Dedifferentiated amniotic fluid mesenchymal stem cell (primary cell): ENCODE results near the gene ACOT9.
A peak's percentile ranks its signal among the peaks of the same experiment; 100 is the strongest.
"Not testable (repeated sequence)": the region's sequence is repeated elsewhere in the genome, so short reads cannot be mapped to it uniquely, and the experiment has no call there.

Source experiments
- DNase-seq: peaks from one replicate; pipeline ENCODE4 v3.0.0-alpha.2; 2016; ENCODE audit errors: extremely low spot score

ACOT9 gene

GRCh38 chrX:23765868-23766267, 22.8 kb upstream of the ACOT9 start:
- DNase-seq: no peak

GRCh38 chrX:23765449-23765848, 22.4 kb upstream of the ACOT9 start:
- DNase-seq: no peak

GRCh38 chrX:23764188-23764984, 21.3 kb upstream of the ACOT9 start:
- no peak for DNase-seq

- no peak for DNase-seq
Measured at GRCh38 chrX:23759821-23760220, 16.7 kb upstream of the ACOT9 start.

- DNase-seq: no peak
Measured at GRCh38 chrX:23756165-23756564, 13.1 kb upstream of the ACOT9 start.

GRCh38 chrX:23754664-23755063, 11.6 kb upstream of the ACOT9 start:
- DNase-seq: no peak

- peak; percentile 79 for DNase-seq
Measured at GRCh38 chrX:23752740-23753415, 9.8 kb upstream of the ACOT9 start.

- DNase-seq: no peak
Measured at GRCh38 chrX:23749576-23749975, 6.5 kb upstream of the ACOT9 start.

GRCh38 chrX:23749129-23749528, 6.1 kb upstream of the ACOT9 start:
- no peak for DNase-seq

- DNase-seq: no peak
Measured at GRCh38 chrX:23745786-23746185, 2.7 kb upstream of the ACOT9 start.

GRCh38 chrX:23743623-23743971, 521 bp upstream of the ACOT9 start:
- DNase-seq: not testable (repeated sequence)

- peak; percentile 70 for DNase-seq
Measured at GRCh38 chrX:23742174-23742696, 841 bp downstream of the ACOT9 start.

GRCh38 chrX:23737413-23737812, 5.7 kb downstream of the ACOT9 start:
- DNase-seq: no peak

GRCh38 chrX:23736030-23736429, 7.0 kb downstream of the ACOT9 start:
- DNase-seq: no peak

- DNase-seq: no peak
Measured at GRCh38 chrX:23732704-23733103, 10.4 kb downstream of the ACOT9 start.

GRCh38 chrX:23731951-23732350, 11.1 kb downstream of the ACOT9 start:
- no peak for DNase-seq

- DNase-seq: no peak
Measured at GRCh38 chrX:23729214-23729613, 13.9 kb downstream of the ACOT9 start.

- no peak for DNase-seq
Measured at GRCh38 chrX:23727206-23727605, 15.9 kb downstream of the ACOT9 start.

GRCh38 chrX:23726191-23726590, 16.9 kb downstream of the ACOT9 start:
- DNase-seq: no peak

GRCh38 chrX:23720117-23720677, 22.9 kb downstream of the ACOT9 start:
- DNase-seq: no peak

GRCh38 chrX:23705235-23705634, 37.8 kb downstream of the ACOT9 start:
- no peak for DNase-seq

GRCh38 chrX:23704673-23705206, 38.3 kb downstream of the ACOT9 start:
- no peak for DNase-seq
